DND-41 (cell line): Measurements from ENCODE around the gene PLEK2.

Experiments
- ATAC-seq: fragments of 200-7000 bp; cut with Tn5 transposase; 3 replicates; pipeline ENCODE4 v1.9.1; 2021; ENCODE audit warnings: low read depth; ENCODE audit not compliant: insufficient read depth
- DNase-seq: peaks from one replicate; pipeline ENCODE4 v3.0.0-alpha.2; 2020
- H2AFZ ChIP-seq: 2 replicates; pipeline ENCODE4 v1.6.0; 2012; ENCODE audit warnings: low read depth, low read length
- H3K27ac ChIP-seq: 2 replicates; pipeline ENCODE4 v1.5.1; 2012; ENCODE audit warnings: low read length, inconsistent platforms
- H3K27me3 ChIP-seq: fragments of 200-600 bp; sonication (generic); 2 replicates; pipeline ENCODE4 v1.6.0; 2012; ENCODE audit warnings: low read length, mild to moderate bottlenecking, inconsistent platforms; ENCODE audit not compliant: insufficient read depth, poor library complexity
- H3K36me3 ChIP-seq: 2 replicates; pipeline ENCODE4 v1.5.1; 2012; ENCODE audit warnings: low read length, inconsistent platforms; ENCODE audit not compliant: insufficient read depth
- H3K4me1 ChIP-seq: 2 replicates; pipeline ENCODE4 v1.5.1; 2012; ENCODE audit warnings: mild to moderate bottlenecking, low read length; ENCODE audit not compliant: insufficient read depth
- H3K4me2 ChIP-seq: 2 replicates; pipeline ENCODE4 v1.6.0; 2012; ENCODE audit warnings: mild to moderate bottlenecking, moderate library complexity, low read length, inconsistent platforms; ENCODE audit not compliant: insufficient read depth
- H3K4me3 ChIP-seq, 2 experiments: fragments of 200-600 bp in 1 of 2; shearing (Covaris generic) in 1 of 2; 2 replicates each; pipeline ENCODE4 v1.5.1; 2012 to 2016; ENCODE audit warnings: inconsistent platforms in 2 of 2, low read length in 2 of 2, mild to moderate bottlenecking in 2 of 2, low read depth in 1 of 2, moderate library complexity in 1 of 2
- H3K79me2 ChIP-seq: 2 replicates; pipeline ENCODE4 v1.6.0; 2012; ENCODE audit warnings: low read length, inconsistent platforms; ENCODE audit not compliant: insufficient read depth
- H3K9ac ChIP-seq: 2 replicates; pipeline ENCODE4 v1.6.0; 2012; ENCODE audit warnings: low read depth, mild to moderate bottlenecking, inconsistent platforms, low read length, moderate library complexity
- H3K9me3 ChIP-seq: 2 replicates; pipeline ENCODE4 v1.5.1; 2012; ENCODE audit warnings: low read length, moderate library complexity, mild to moderate bottlenecking, inconsistent platforms; ENCODE audit not compliant: insufficient read depth, severe bottlenecking
- H4K20me1 ChIP-seq: 2 replicates; pipeline ENCODE4 v1.6.0; 2012; ENCODE audit warnings: low read length; ENCODE audit not compliant: insufficient read depth
- CTCF ChIP-seq: IDR thresholded peaks from 2 replicates; pipeline ENCODE4 v1.5.1; 2012; ENCODE audit warnings: borderline replicate concordance, low read length, moderate library complexity, mild to moderate bottlenecking; ENCODE audit not compliant: poor library complexity, severe bottlenecking; ENCODE audit errors: extremely low read depth
- EZH2 ChIP-seq: IDR thresholded peaks from 3 replicates; pipeline ENCODE4 v1.6.1; 2012; ENCODE audit warnings: borderline replicate concordance, low read depth, mild to moderate bottlenecking, moderate library complexity, low read length, inconsistent platforms; ENCODE audit not compliant: severe bottlenecking

Gene PLEK2

GRCh38 chr14:67387195-67387594 lies 24.8 kb downstream of the PLEK2 start:
- no peak for TF ChIP-seq EZH2
- TF ChIP-seq CTCF, result no peak
- H3K79me2 ChIP-seq, result no peaks in the 10 kb centered on the region
- no peak overlapping the region for H3K27ac ChIP-seq
- H3K9me3 ChIP-seq, result no peaks in the 10 kb centered on the region
- DNase-seq (no peak), ATAC-seq (no peak)
- no peaks in the 10 kb centered on the region for H3K27me3 ChIP-seq
- no peak overlapping the region for H3K9ac ChIP-seq
- H3K4me1 ChIP-seq, result no peaks in the 10 kb centered on the region
- no peak overlapping the region for H2AFZ ChIP-seq
- H3K36me3 ChIP-seq, result peaks cover 46% of the 10 kb centered on the region
- H3K4me3 ChIP-seq, result no peak overlapping the region
- no peaks in the 10 kb centered on the region for H4K20me1 ChIP-seq
- H3K4me2 ChIP-seq, result no peak overlapping the region

GRCh38 chr14:67385618-67386017 lies 26.3 kb downstream of the PLEK2 start:
- Histone ChIP-seq H3K9ac (no peak overlapping the region), H3K27ac (no peak overlapping the region), H3K4me3 (no peak overlapping the region), H3K4me2 (no peak overlapping the region), H3K9me3 (no peaks in the 10 kb centered on the region), H3K4me1 (no peaks in the 10 kb centered on the region), H3K36me3 (peaks cover 62% of the 10 kb centered on the region), H4K20me1 (no peaks in the 10 kb centered on the region), H3K27me3 (no peaks in the 10 kb centered on the region), H2AFZ (no peak overlapping the region), H3K79me2 (no peaks in the 10 kb centered on the region)
- ATAC-seq (no peak), DNase-seq (no peak)
- TF ChIP-seq CTCF, result no peak
- no peak for TF ChIP-seq EZH2

- no peak for TF ChIP-seq CTCF
- TF ChIP-seq EZH2, result no peak
- Histone ChIP-seq H3K4me2 (no peak overlapping the region), H3K27ac (no peak overlapping the region), H3K27me3 (no peaks in the 10 kb centered on the region), H3K9ac (no peak overlapping the region), H2AFZ (no peak overlapping the region), H4K20me1 (no peaks in the 10 kb centered on the region), H3K9me3 (no peaks in the 10 kb centered on the region), H3K4me1 (no peaks in the 10 kb centered on the region), H3K36me3 (peaks cover 67% of the 10 kb centered on the region), H3K79me2 (no peaks in the 10 kb centered on the region), H3K4me3 (no peak overlapping the region)
- ATAC-seq, result no peak
- DNase-seq, result no peak
Observed at GRCh38 chr14:67385120-67385519, 26.8 kb downstream of the PLEK2 start.

- Histone ChIP-seq H3K79me2 (peaks cover 13% of the 10 kb centered on the region), H3K4me1 (no peaks in the 10 kb centered on the region), H3K27me3 (no peaks in the 10 kb centered on the region), H3K36me3 (peaks cover 96% of the 10 kb centered on the region), H3K9ac (no peak overlapping the region), H3K4me3 (no peak overlapping the region), H3K4me2 (no peak overlapping the region), H2AFZ (no peak overlapping the region), H3K27ac (no peak overlapping the region), H3K9me3 (no peaks in the 10 kb centered on the region), H4K20me1 (peaks cover 7% of the 10 kb centered on the region; the same call in 1 of the 2 replicates)
- DNase-seq, result no peak
- ATAC-seq, result no peak
- no peak for TF ChIP-seq EZH2
- TF ChIP-seq CTCF, result no peak
Observed at GRCh38 chr14:67377916-67378315, 34.0 kb downstream of the PLEK2 start.
